Gastroesophageal sphincter (tissue), 4 donors: Measurements from ENCODE around the gene KPNA3. TPM values are rescaled to one million over a fixed set of nuclear protein-coding genes. Genes with fewer than 3 reads are reported as not detected.

ENCODE experiments used
- ATAC-seq: fragments of 150-250 bp; one replicate; pipeline ENCODE4 v1.9.1; 2016; ENCODE audit warnings: mild to moderate bottlenecking, moderate library complexity
- H3K27ac ChIP-seq, 4 donors: fragments of 200-600 bp; sonication (generic) in 3 of 4; 1 replicate in 3 of 4; 2 replicates in 1 of 4; pipeline ENCODE4 v1.5.1; 2016 to 2019
- H3K27me3 ChIP-seq: fragments of 200-600 bp; sonication (generic); one replicate; pipeline ENCODE4 v1.5.1; 2019
- H3K36me3 ChIP-seq, 2 donors: fragments of 200-600 bp; sonication (generic); one replicate each; pipeline ENCODE4 v1.5.1; 2019; ENCODE audit warnings: control low read depth in 1 of 2
- H3K4me1 ChIP-seq, 3 donors: fragments of 200-600 bp; sonication (generic); 1 replicate in 2 of 3; 2 replicates in 1 of 3; pipeline ENCODE4 v1.5.1; 2016 to 2019; ENCODE audit warnings: control low read depth in 2 of 3
- H3K4me3 ChIP-seq, 2 donors: fragments of 200-600 bp; sonication (generic); one replicate each; pipeline ENCODE4 v1.5.1; 2019; ENCODE audit warnings: mild to moderate bottlenecking in 1 of 2, moderate library complexity in 1 of 2
- H3K9me3 ChIP-seq, 3 donors: fragments of 200-600 bp; sonication (generic); one replicate each; pipeline ENCODE4 v1.5.1; 2017 to 2019; ENCODE audit warnings: control low read depth in 2 of 3
- EP300 ChIP-seq: sonication (generic); formaldehyde crosslinking; IDR thresholded peaks from one replicate; pipeline ENCODE4 v1.6.1; 2017; ENCODE audit warnings: antibody characterized with exemption, mild to moderate bottlenecking
- POLR2A ChIP-seq, 2 donors: fragments of 450-650 bp; IDR thresholded peaks; one replicate each; pipeline ENCODE4 v1.6.1; 2017; ENCODE audit warnings: antibody characterized with exemption in 2 of 2, mild to moderate bottlenecking in 2 of 2, moderate library complexity in 1 of 2
- POLR2AphosphoS5 ChIP-seq: sonication (generic); formaldehyde crosslinking; IDR thresholded peaks from one replicate; pipeline ENCODE4 v1.6.1; 2017; ENCODE audit warnings: antibody characterized with exemption
- WGBS, 2 donors: methylation state at CpG; one replicate each; pipeline ENCODE4 v1.1.5; 2018; ENCODE audit warnings: low coverage in 1 of 2; 5-methylcytosine and 5-hydroxymethylcytosine counted together
- total RNA-seq, 4 donors: library from RNA; depleted of rRNA; stranded (reverse); fragments of >200 nt; gene quantifications; one replicate each; pipeline ENCODE4 v1.1.0, GENCODE V29; 2016
- TF ChIP-seq, protein P1 (sequence below), 4 experiments: fragments of 200-600 bp in 2 of 4; fragments of 450-650 bp in 2 of 4; sonication (generic) in 1 of 4; IDR thresholded peaks; one replicate each; pipeline ENCODE4 v1.5.1; 2017 to 2019; ENCODE audit warnings: antibody characterized with exemption in 4 of 4, mild to moderate bottlenecking in 2 of 4, moderate library complexity in 2 of 4

KPNA3 gene
- total RNA-seq, 4 donors from 2014 or later, result 41.2 to 67.5 (median 55.8) TPM

DNA sequence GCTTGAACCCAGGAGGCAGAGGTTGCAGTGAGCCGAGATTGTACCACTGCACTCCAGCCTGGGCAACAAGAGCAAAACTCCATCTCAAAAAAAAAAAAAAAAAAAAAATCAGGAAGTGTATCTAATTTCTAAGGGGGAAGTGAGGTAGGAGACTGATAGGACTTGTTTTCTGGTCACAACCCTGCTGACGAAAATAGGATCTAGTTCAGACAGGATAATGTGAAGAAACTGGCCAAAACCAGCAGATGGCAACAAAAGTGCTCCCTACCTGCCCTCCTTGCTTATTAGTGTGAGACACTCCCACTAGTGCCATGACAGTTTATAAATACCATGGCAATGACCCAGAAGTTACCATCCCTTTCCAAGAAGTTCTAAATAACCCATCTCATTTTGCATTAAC lies 36.0 kb upstream of the KPNA3 start:
- H3K4me3 ChIP-seq, result no peak overlapping the region
- no peak for ATAC-seq
- no peaks in the 10 kb centered on the region for H3K36me3 ChIP-seq
- no peak overlapping the region for H3K27ac ChIP-seq
- WGBS, 2 donors, result 33 to 83% methylated on average over 1 to 2 of the region's 2 CpGs
- H3K9me3 ChIP-seq, result no peaks in the 10 kb centered on the region
- TF ChIP-seq, protein P1, sequence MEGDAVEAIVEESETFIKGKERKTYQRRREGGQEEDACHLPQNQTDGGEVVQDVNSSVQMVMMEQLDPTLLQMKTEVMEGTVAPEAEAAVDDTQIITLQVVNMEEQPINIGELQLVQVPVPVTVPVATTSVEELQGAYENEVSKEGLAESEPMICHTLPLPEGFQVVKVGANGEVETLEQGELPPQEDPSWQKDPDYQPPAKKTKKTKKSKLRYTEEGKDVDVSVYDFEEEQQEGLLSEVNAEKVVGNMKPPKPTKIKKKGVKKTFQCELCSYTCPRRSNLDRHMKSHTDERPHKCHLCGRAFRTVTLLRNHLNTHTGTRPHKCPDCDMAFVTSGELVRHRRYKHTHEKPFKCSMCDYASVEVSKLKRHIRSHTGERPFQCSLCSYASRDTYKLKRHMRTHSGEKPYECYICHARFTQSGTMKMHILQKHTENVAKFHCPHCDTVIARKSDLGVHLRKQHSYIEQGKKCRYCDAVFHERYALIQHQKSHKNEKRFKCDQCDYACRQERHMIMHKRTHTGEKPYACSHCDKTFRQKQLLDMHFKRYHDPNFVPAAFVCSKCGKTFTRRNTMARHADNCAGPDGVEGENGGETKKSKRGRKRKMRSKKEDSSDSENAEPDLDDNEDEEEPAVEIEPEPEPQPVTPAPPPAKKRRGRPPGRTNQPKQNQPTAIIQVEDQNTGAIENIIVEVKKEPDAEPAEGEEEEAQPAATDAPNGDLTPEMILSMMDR (IDR thresholded peaks at IDR 0.05), result no peak
- TF ChIP-seq EP300 (no peak), POLR2AphosphoS5 (no peak), POLR2A (IDR thresholded peaks at IDR 0.05) (no peak)
- H3K27me3 ChIP-seq, result no peaks in the 10 kb centered on the region
- no peaks in the 10 kb centered on the region for H3K4me1 ChIP-seq

GRCh38 chr13:49827891-49828290 lies 35.4 kb upstream of the KPNA3 start:
- ATAC-seq, result no peak
- H3K4me1 ChIP-seq, result no peaks in the 10 kb centered on the region
- H3K4me3 ChIP-seq, result no peak overlapping the region
- TF ChIP-seq EP300 (no peak), POLR2A (IDR thresholded peaks at IDR 0.05) (no peak), POLR2AphosphoS5 (no peak)
- TF ChIP-seq, protein P1 (IDR thresholded peaks at IDR 0.05), result no peak
- H3K27me3 ChIP-seq, result no peaks in the 10 kb centered on the region
- no peak overlapping the region for H3K27ac ChIP-seq
- H3K9me3 ChIP-seq, result no peaks in the 10 kb centered on the region
- H3K36me3 ChIP-seq, result no peaks in the 10 kb centered on the region
- 83% methylated on average over 2 of the region's 3 CpGs; no CpG with 5 or more reads in 1 of the 2 donors for WGBS, 2 donors

- H3K27ac ChIP-seq, result no peak overlapping the region
- ATAC-seq, result no peak
- H3K9me3 ChIP-seq, result no peaks in the 10 kb centered on the region
- no peaks in the 10 kb centered on the region for H3K27me3 ChIP-seq
- no peak overlapping the region for H3K4me3 ChIP-seq
- H3K36me3 ChIP-seq, result no peaks in the 10 kb centered on the region
- WGBS, 2 donors, result 50 to 73% methylated on average over 1 to 2 of the region's 2 CpGs
- TF ChIP-seq EP300 (no peak), POLR2A (IDR thresholded peaks at IDR 0.05) (no peak), POLR2AphosphoS5 (no peak)
- TF ChIP-seq, protein P1 (IDR thresholded peaks at IDR 0.05), result no peak
- H3K4me1 ChIP-seq, result no peaks in the 10 kb centered on the region
These were observed 34.9 kb upstream of the KPNA3 start for GRCh38 chr13:49827336-49827735.

GRCh38 chr13:49821216-49822009 lies 28.9 kb upstream of the KPNA3 start:
- Histone ChIP-seq H3K27ac (no peak overlapping the region), H3K27me3 (no peaks in the 10 kb centered on the region), H3K4me1 (no peaks in the 10 kb centered on the region), H3K9me3 (no peaks in the 10 kb centered on the region), H3K36me3 (no peaks in the 10 kb centered on the region), H3K4me3 (no peak overlapping the region)
- no peak for TF ChIP-seq POLR2A (IDR thresholded peaks at IDR 0.05)
- TF ChIP-seq, protein P1 (IDR thresholded peaks at IDR 0.05), result no peak
- no peak for TF ChIP-seq POLR2AphosphoS5
- no peak for TF ChIP-seq EP300
- ATAC-seq, result no peak
- 72 to 84% methylated on average over 5 of the region's 5 CpGs for WGBS, 2 donors
